HepG2 (cell line): ENCODE data around the gene ZFP36L2. TPM values are rescaled to one million over a fixed set of nuclear protein-coding genes. Genes with fewer than 3 reads are reported as not detected.

Source experiments
- ADNP ChIP-seq: sonication (generic); formaldehyde crosslinking; IDR thresholded peaks from 2 replicates; pipeline ENCODE4 v1.4.0; 2020; ENCODE audit warnings: missing genetic modification reagents
- ATF5 ChIP-seq: sonication (generic); formaldehyde crosslinking; IDR thresholded peaks from 2 replicates; pipeline ENCODE4 v1.4.0; 2020; ENCODE audit warnings: mild to moderate bottlenecking, low read depth, missing genetic modification reagents
- BORCS8-MEF2B ChIP-seq: sonication (generic); formaldehyde crosslinking; IDR thresholded peaks from 2 replicates; pipeline ENCODE4 v1.8.0; 2022; ENCODE audit warnings: mild to moderate bottlenecking, missing genetic modification reagents
- BRCA1 ChIP-seq: sonication (generic); formaldehyde crosslinking; IDR thresholded peaks from 2 replicates; pipeline ENCODE4 v1.4.0; 2020; ENCODE audit warnings: missing genetic modification reagents
- CENPX ChIP-seq: sonication (generic); formaldehyde crosslinking; IDR thresholded peaks from 2 replicates; pipeline ENCODE4 v1.9.0; 2021; ENCODE audit warnings: mild to moderate bottlenecking, missing genetic modification reagents, moderate library complexity
- CERS6 ChIP-seq: sonication (generic); formaldehyde crosslinking; IDR thresholded peaks from 2 replicates; pipeline ENCODE4 v1.5.0; 2020; ENCODE audit warnings: missing genetic modification reagents
- CHD2 ChIP-seq: IDR thresholded peaks from 2 replicates; pipeline ENCODE4 v1.6.1; 2011; ENCODE audit warnings: low read depth, low read length, improper control_type of control experiment
- GFI1 ChIP-seq: sonication (generic); formaldehyde crosslinking; IDR thresholded peaks from 2 replicates; pipeline ENCODE4 v1.5.0; 2020; ENCODE audit warnings: missing genetic modification reagents, mild to moderate bottlenecking, borderline replicate concordance
- HMG20A ChIP-seq: IDR thresholded peaks from 2 replicates; pipeline ENCODE4 v1.6.1; 2016; ENCODE audit warnings: borderline replicate concordance
- KLF12 ChIP-seq: sonication (generic); formaldehyde crosslinking; IDR thresholded peaks from 2 replicates; pipeline ENCODE4 v1.4.0; 2020; ENCODE audit warnings: missing genetic modification reagents, borderline replicate concordance
- MAZ ChIP-seq, 2 experiments: sonication (generic) in 1 of 2; formaldehyde crosslinking in 1 of 2; IDR thresholded peaks; 2 replicates each; pipeline versions ENCODE4 v1.5.0 to v1.6.1; 2012 to 2020; ENCODE audit warnings: low read depth in 2 of 2, mild to moderate bottlenecking in 2 of 2, borderline replicate concordance in 1 of 2, improper control_type of control experiment in 1 of 2, low read length in 1 of 2, missing genetic modification reagents in 1 of 2, moderate library complexity in 1 of 2
- MTERF4 ChIP-seq: sonication (generic); formaldehyde crosslinking; IDR thresholded peaks from 2 replicates; pipeline ENCODE4 v1.8.0; 2023; ENCODE audit warnings: mild to moderate bottlenecking, missing genetic modification reagents
- MXI1 ChIP-seq: IDR thresholded peaks from 3 replicates; pipeline ENCODE4 v1.6.1; 2012; ENCODE audit warnings: low read depth, low read length, inconsistent platforms, borderline replicate concordance
- PAX8 ChIP-seq: sonication (generic); formaldehyde crosslinking; IDR thresholded peaks from 2 replicates; pipeline ENCODE4 v1.8.0; 2022; ENCODE audit warnings: mild to moderate bottlenecking, missing genetic modification reagents, borderline replicate concordance
- POLR2AphosphoS5 ChIP-seq: IDR thresholded peaks from 2 replicates; pipeline ENCODE4 v1.6.1; 2012; ENCODE audit warnings: low read depth, low read length
- RELA ChIP-seq: sonication (generic); formaldehyde crosslinking; IDR thresholded peaks from 2 replicates; pipeline ENCODE4 v1.4.0; 2020; ENCODE audit warnings: missing genetic modification reagents
- SAFB2 ChIP-seq: sonication (generic); formaldehyde crosslinking; IDR thresholded peaks from 2 replicates; pipeline ENCODE4 v1.5.1; 2020; ENCODE audit warnings: missing genetic modification reagents, low read depth, mild to moderate bottlenecking, borderline replicate concordance
- TAF15 ChIP-seq: fragments of 200-400 bp; formaldehyde crosslinking; IDR thresholded peaks from one replicate; pipeline ENCODE4 v1.6.1; 2018; ENCODE audit warnings: mild to moderate bottlenecking, low read depth, low read length; ENCODE audit not compliant: poor library complexity, severe bottlenecking
- WIZ ChIP-seq: sonication (generic); formaldehyde crosslinking; IDR thresholded peaks from 2 replicates; pipeline ENCODE4 v1.5.1; 2020; ENCODE audit warnings: mild to moderate bottlenecking, missing genetic modification reagents
- ZMYM4 ChIP-seq: sonication (generic); formaldehyde crosslinking; IDR thresholded peaks from 2 replicates; pipeline ENCODE4 v1.8.1; 2023; ENCODE audit warnings: mild to moderate bottlenecking, missing genetic modification reagents
- ZNF232 ChIP-seq: sonication (generic); formaldehyde crosslinking; IDR thresholded peaks from 2 replicates; pipeline ENCODE4 v1.4.0; 2020; ENCODE audit warnings: missing genetic modification reagents, borderline replicate concordance
- ZNF275 ChIP-seq: sonication (generic); formaldehyde crosslinking; IDR thresholded peaks from 2 replicates; pipeline ENCODE4 v1.8.0; 2022; ENCODE audit warnings: missing genetic modification reagents, mild to moderate bottlenecking, inconsistent platforms, borderline replicate concordance
- ZNF678 ChIP-seq: sonication (generic); formaldehyde crosslinking; IDR thresholded peaks from 2 replicates; pipeline ENCODE4 v1.4.0; 2020; ENCODE audit warnings: mild to moderate bottlenecking, missing genetic modification reagents
- ZNF691 ChIP-seq: sonication (generic); formaldehyde crosslinking; IDR thresholded peaks from 2 replicates; pipeline ENCODE4 v1.4.0; 2020; ENCODE audit warnings: missing genetic modification reagents, low read depth, mild to moderate bottlenecking, borderline replicate concordance
- polyA plus RNA-seq, 8 experiments: library from polyadenylated mRNA; depleted of rRNA in 3 of 8; stranded (reverse) in 7 of 8; unstranded in 1 of 8; fragments of >200 nt; fragmentation: Illumina TruSeq in 4 of 8; extraction: Trizol in 4 of 8; gene quantifications; 2 replicates each; pipeline versions ENCODE4 v1.2.1 to v1.2.3, GENCODE V29; 2011 to 2016; ENCODE audit warnings: low read depth in 4 of 8, missing spikeins in 1 of 8, mixed read lengths in 1 of 8; ENCODE audit not compliant: insufficient read depth in 1 of 8
- total RNA-seq, 5 experiments: library from RNA; depleted of rRNA; stranded (reverse); fragments of >200 nt; fragmentation: Illumina TruSeq; extraction: Trizol; gene quantifications; 2 replicates each; pipeline ENCODE4 v1.2.3, GENCODE V29; 2016; ENCODE audit warnings: low read depth in 1 of 5

The ZFP36L2 gene
- total and polyA plus RNA-seq, 2 of the 13 experiments (the other 11 are each of a cell fraction or from before 2014, with no cell fraction given): 11.2 to 21.8 TPM

GRCh38 chr2:43178602-43179542, 47.5 kb downstream of the ZFP36L2 start (continued):
- peak; percentile 59 for TF ChIP-seq ZNF691
- TF ChIP-seq ZNF678 (CRISPR knock-in tag): no peak
- TF ChIP-seq SAFB2 (CRISPR knock-in tag): peak; percentile 52
- TF ChIP-seq CERS6 (CRISPR knock-in tag): no peak
- no peak for TF ChIP-seq KLF12
- TF ChIP-seq PAX8 (CRISPR knock-in tag): 0 out of 2 replicates have a peak, but pooled peaks have one; percentile 77
- peak; percentile 72; the same call in 1 of the 2 replicates for TF ChIP-seq ZNF275 (CRISPR knock-in tag)
- no peak for TF ChIP-seq BRCA1
- no peak for TF ChIP-seq MAZ (IDR thresholded peaks at IDR 0.05; ENCODE audit: borderline replicate concordance, low read depth, low read length)
- peak; percentile 63; the same call in 1 of the 2 replicates for TF ChIP-seq MAZ (CRISPR knock-in tag; IDR thresholded peaks at IDR 0.05; ENCODE audit: low read depth)
- TF ChIP-seq ZMYM4 (CRISPR knock-in tag): peak; percentile 50
- TF ChIP-seq ADNP (CRISPR knock-in tag): peak; percentile 59; the same call in 1 of the 2 replicates
- no peak for TF ChIP-seq CENPX (CRISPR knock-in tag)
- TF ChIP-seq HMG20A: peak; percentile 75
- TF ChIP-seq POLR2AphosphoS5: peak; percentile 18
- no peak for TF ChIP-seq MXI1
- TF ChIP-seq ATF5: 0 out of 2 replicates have a peak, but pooled peaks have one; percentile 25
- 0 out of 2 replicates have a peak, but pooled peaks have one; percentile 18 for TF ChIP-seq MTERF4 (CRISPR knock-in tag)
- TF ChIP-seq WIZ: no peak
- peak; percentile 40; the same call in 1 of the 2 replicates for TF ChIP-seq BORCS8-MEF2B
- TF ChIP-seq TAF15: no peak
- TF ChIP-seq GFI1 (CRISPR knock-in tag): peak; percentile 89
- TF ChIP-seq CHD2: no peak
- TF ChIP-seq RELA (CRISPR knock-in tag): no peak
- peak; percentile 42 for TF ChIP-seq ZNF232 (CRISPR knock-in tag)
